Measurements from ENCODE around the gene NAA80.
"Not testable (repeated sequence)": the region's sequence is repeated elsewhere in the genome, so short reads cannot be mapped to it uniquely, and the experiment has no call there.

Gene NAA80

GRCh38 chr3:50288387-50289007 is 10.7 kb downstream of the NAA80 start:
- DNase-seq = no peak

- DNase-seq = no peak
These were observed 11.9 kb downstream of the NAA80 start for GRCh38 chr3:50287262-50287661.

GRCh38 chr3:50286322-50287227 is 12.6 kb downstream of the NAA80 start:
- no peak for DNase-seq

GRCh38 chr3:50284121-50284520 is 15.1 kb downstream of the NAA80 start:
- not testable (repeated sequence) for DNase-seq

GRCh38 chr3:50279255-50280016 is 19.8 kb downstream of the NAA80 start:
- no peak for DNase-seq

GRCh38 chr3:50278880-50279224 is 20.4 kb downstream of the NAA80 start, which contains the start of gene LSMEM2:
Gene LSMEM2 (plus strand): TSS chr3:50279087. CDS start chr3:50279114, 27 bp downstream.
- DNase-seq = no peak

- no peak for DNase-seq
These were observed 20.9 kb downstream of the NAA80 start for GRCh38 chr3:50278123-50278879.

GRCh38 chr3:50276762-50277101 is 22.5 kb downstream of the NAA80 start:
- DNase-seq = no peak

GRCh38 chr3:50275996-50276761 is 23.0 kb downstream of the NAA80 start:
- DNase-seq = no peak

GRCh38 chr3:50275141-50275995 is 23.8 kb downstream of the NAA80 start:
- DNase-seq = no peak

GRCh38 chr3:50274371-50275104 is 24.7 kb downstream of the NAA80 start:
- peak; percentile 68 for DNase-seq

GRCh38 chr3:50273689-50274065 is 25.5 kb downstream of the NAA80 start:
- DNase-seq = no peak

GRCh38 chr3:50272911-50273688 is 26.1 kb downstream of the NAA80 start:
- peak; percentile 93 for DNase-seq

- not testable (repeated sequence) for DNase-seq
These were observed 26.7 kb downstream of the NAA80 start for GRCh38 chr3:50272538-50272910.

- no peak for DNase-seq
These were observed 27.8 kb downstream of the NAA80 start for GRCh38 chr3:50271314-50271936.

GRCh38 chr3:50270422-50271224 is 28.6 kb downstream of the NAA80 start:
- no peak for DNase-seq

- DNase-seq = no peak
These were observed 29.2 kb downstream of the NAA80 start for GRCh38 chr3:50269977-50270413.

- DNase-seq = no peak
These were observed 29.7 kb downstream of the NAA80 start for GRCh38 chr3:50269460-50269859.
